ENCODE measurements around the gene LY9.
"Not testable (repeated sequence)": the region's sequence is repeated elsewhere in the genome, so short reads cannot be mapped to it uniquely, and the experiment has no call there.

The LY9 gene

GRCh38 chr1:160874935-160875334 lies 79.0 kb downstream of the LY9 start:
- in situ Hi-C loops (cut with HindIII; ENCODE audit: low pct_ligation_motif_present, low sequenced_read_pairs) = no loop called here
- H3K27me3 ChIP-seq (replicated peaks) = no peaks in the 10 kb centered on the region
- no peak for DNase-seq
- TF ChIP-seq, protein P1, sequence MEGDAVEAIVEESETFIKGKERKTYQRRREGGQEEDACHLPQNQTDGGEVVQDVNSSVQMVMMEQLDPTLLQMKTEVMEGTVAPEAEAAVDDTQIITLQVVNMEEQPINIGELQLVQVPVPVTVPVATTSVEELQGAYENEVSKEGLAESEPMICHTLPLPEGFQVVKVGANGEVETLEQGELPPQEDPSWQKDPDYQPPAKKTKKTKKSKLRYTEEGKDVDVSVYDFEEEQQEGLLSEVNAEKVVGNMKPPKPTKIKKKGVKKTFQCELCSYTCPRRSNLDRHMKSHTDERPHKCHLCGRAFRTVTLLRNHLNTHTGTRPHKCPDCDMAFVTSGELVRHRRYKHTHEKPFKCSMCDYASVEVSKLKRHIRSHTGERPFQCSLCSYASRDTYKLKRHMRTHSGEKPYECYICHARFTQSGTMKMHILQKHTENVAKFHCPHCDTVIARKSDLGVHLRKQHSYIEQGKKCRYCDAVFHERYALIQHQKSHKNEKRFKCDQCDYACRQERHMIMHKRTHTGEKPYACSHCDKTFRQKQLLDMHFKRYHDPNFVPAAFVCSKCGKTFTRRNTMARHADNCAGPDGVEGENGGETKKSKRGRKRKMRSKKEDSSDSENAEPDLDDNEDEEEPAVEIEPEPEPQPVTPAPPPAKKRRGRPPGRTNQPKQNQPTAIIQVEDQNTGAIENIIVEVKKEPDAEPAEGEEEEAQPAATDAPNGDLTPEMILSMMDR (IDR thresholded peaks at IDR 0.05; ENCODE audit: low read depth, low read length, missing control alignments) = no peak
- no peak overlapping the region for H3K4me3 ChIP-seq (ENCODE audit: low read depth, low read length)
- H3K36me3 ChIP-seq (replicated peaks) = no peaks in the 10 kb centered on the region
- H3K27ac ChIP-seq = no peak overlapping the region

- not testable (repeated sequence) for DNase-seq; H3K36me3 ChIP-seq (replicated peaks)
Measured at GRCh38 chr1:160875591-160875990, 79.6 kb downstream of the LY9 start.

DNA sequence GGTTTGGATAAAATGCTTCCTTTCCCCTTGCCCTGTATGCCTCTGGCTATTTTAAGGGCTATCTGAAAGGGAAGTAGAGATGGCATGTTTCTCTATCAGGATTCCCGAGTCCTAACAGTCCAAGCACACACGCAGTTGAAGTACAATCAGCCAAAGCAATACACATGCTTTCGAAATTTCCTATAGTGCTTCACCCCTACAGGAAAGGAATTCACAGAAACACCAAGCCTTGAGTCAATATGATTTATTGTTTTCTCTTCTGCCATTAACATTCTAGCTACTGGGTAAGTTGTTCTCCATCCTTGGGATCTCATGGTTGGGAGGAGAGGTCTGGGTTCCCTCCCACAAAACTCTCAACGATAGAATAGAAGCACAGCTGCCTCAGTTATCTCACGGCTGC lies 80.3 kb downstream of the LY9 start:
- Histone ChIP-seq H3K27ac (no peak overlapping the region), H3K4me3 (ENCODE audit: low read depth, low read length) (no peak overlapping the region), H3K36me3 (replicated peaks) (no peaks in the 10 kb centered on the region), H3K27me3 (replicated peaks) (no peaks in the 10 kb centered on the region)
- no peak for DNase-seq
- in situ Hi-C loops (cut with HindIII; ENCODE audit: low pct_ligation_motif_present, low sequenced_read_pairs) = no loop called here
- TF ChIP-seq, protein P1 (IDR thresholded peaks at IDR 0.05; ENCODE audit: low read depth, low read length, missing control alignments) = no peak

More at GRCh38 chr1:160875591-160875990, 79.6 kb downstream of the LY9 start:
- H3K4me3 ChIP-seq (ENCODE audit: low read depth, low read length); in situ Hi-C loops (cut with HindIII; ENCODE audit: low pct_ligation_motif_present, low sequenced_read_pairs); H3K27me3 ChIP-seq (replicated peaks); H3K27ac ChIP-seq: not testable (repeated sequence)

DNA sequence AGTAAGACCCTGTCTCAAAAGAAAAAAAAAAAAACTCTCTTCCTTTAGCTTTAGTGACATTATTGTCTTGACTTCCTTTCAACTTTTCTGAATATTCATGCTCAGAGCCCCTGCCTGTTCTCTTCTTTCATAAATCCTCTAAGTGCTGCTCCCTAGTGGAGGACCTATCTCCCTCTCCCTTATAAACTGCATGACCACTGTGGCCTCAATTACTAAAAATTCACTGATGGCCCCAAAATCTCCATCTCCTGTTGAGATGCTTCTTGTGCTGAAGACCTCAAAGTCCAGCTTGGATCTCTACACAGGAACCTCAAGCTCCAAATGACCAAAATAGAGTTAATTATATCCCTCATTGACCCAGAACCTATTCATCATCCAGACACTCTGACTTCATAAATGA lies 81.2 kb downstream of the LY9 start:
- no peak for DNase-seq
- H3K4me3 ChIP-seq (ENCODE audit: low read depth, low read length) = no peak overlapping the region
- TF ChIP-seq, protein P1 (IDR thresholded peaks at IDR 0.05; ENCODE audit: low read depth, low read length, missing control alignments) = no peak
- in situ Hi-C loops (cut with HindIII; ENCODE audit: low pct_ligation_motif_present, low sequenced_read_pairs) = no loop called here
- H3K27ac ChIP-seq = no peak overlapping the region
- H3K27me3 ChIP-seq (replicated peaks) = no peaks in the 10 kb centered on the region
- no peaks in the 10 kb centered on the region for H3K36me3 ChIP-seq (replicated peaks)

Data from brain microvascular endothelial cell (primary cell).